GM12878 (cell line): ENCODE results near the gene FOLR2. TPM values are rescaled to one million over a fixed set of nuclear protein-coding genes. Genes with fewer than 3 reads are reported as not detected.

Experiments used
- ATAC-seq: fragments of 200-7000 bp; cut with Tn5 transposase; 3 replicates; pipeline ENCODE4 v1.9.1; 2020; ENCODE audit warnings: mild to moderate bottlenecking, moderate library complexity
- BruUV-seq: library from RNA; stranded (reverse); fragments of 400-500 nt; replicated peaks from 2 replicates; lab custom pipeline; 2021; lab: Mats Ljungman, UMichigan
- CTCF ChIA-PET: fragments of 300-600 bp; sonication (Branson Sonifier 250); formaldehyde crosslinking; extraction: SDS; loops from one replicate; lab custom pipeline; 2021; ENCODE audit warnings: inconsistent platforms; lab: Yijun Ruan, JAX
- POLR2A ChIA-PET: fragments of 350-600 bp; formaldehyde crosslinking; extraction: SDS; loops from one replicate; lab custom pipeline; 2021; ENCODE audit warnings: inconsistent platforms; lab: Charles Lee
- RAD21 ChIA-PET: fragments of 300-600 bp; sonication (Branson Sonifier 250); formaldehyde crosslinking; loops from one replicate; lab custom pipeline; 2023; ENCODE audit warnings: antibody characterized with exemption; ENCODE audit not compliant: unreplicated experiment; lab: Charles Lee
- SMC1A ChIA-PET: fragments of 300-600 bp; sonication (Branson Sonifier 250); formaldehyde crosslinking; loops from one replicate; lab custom pipeline; 2023; ENCODE audit not compliant: unreplicated experiment, uncharacterized antibody; lab: Charles Lee
- DNase-seq: peaks from one replicate; pipeline ENCODE4 v3.0.0-alpha.2; 2011; ENCODE audit warnings: low read depth, low spot score
- FAIRE-seq: peaks from 3 replicates; lab custom pipeline; 2011; peaks lifted over from hg19 to GRCh38; lab: Jason Lieb, UNC
- H2AFZ ChIP-seq: 2 replicates; pipeline ENCODE4 v1.6.0; 2011; ENCODE audit warnings: low read depth, low read length, control low read depth; ENCODE audit not compliant: control insufficient read depth
- H3K27ac ChIP-seq: 2 replicates; pipeline ENCODE4 v1.5.1; 2011; ENCODE audit warnings: control low read depth; ENCODE audit not compliant: control insufficient read depth, insufficient read depth
- H3K27me3 ChIP-seq, 2 experiments: replicated peaks in 1 of 2; 2 replicates each; pipeline versions ENCODE4 v1.6.0 to v1.6.1; 2011; ENCODE audit warnings: low read length in 1 of 2; ENCODE audit not compliant: control insufficient read depth in 2 of 2, insufficient read depth in 2 of 2
- H3K36me3 ChIP-seq, 2 experiments: 2 replicates each; pipeline ENCODE4 v1.5.1; 2011; ENCODE audit warnings: low read length in 1 of 2; ENCODE audit not compliant: control insufficient read depth in 2 of 2, insufficient read depth in 2 of 2
- H3K4me1 ChIP-seq: 2 replicates; pipeline ENCODE4 v1.6.1; 2011; ENCODE audit warnings: mild to moderate bottlenecking, low read length, moderate library complexity, mixed read lengths; ENCODE audit not compliant: control insufficient read depth, insufficient read depth
- H3K4me2 ChIP-seq: 2 replicates; pipeline ENCODE4 v1.6.0; 2011; ENCODE audit warnings: control low read depth; ENCODE audit not compliant: control insufficient read depth, insufficient read depth
- H3K4me3 ChIP-seq: fragments of 200-600 bp; sonication (generic); 2 replicates; pipeline ENCODE4 v1.5.1; 2016
- H3K79me2 ChIP-seq: 2 replicates; pipeline ENCODE4 v1.6.0; 2011; ENCODE audit warnings: low read length; ENCODE audit not compliant: control insufficient read depth, insufficient read depth
- H3K9ac ChIP-seq: 2 replicates; pipeline ENCODE4 v1.8.0; 2011; ENCODE audit warnings: low read length, control low read depth, mixed read lengths; ENCODE audit not compliant: control insufficient read depth, insufficient read depth
- H3K9me3 ChIP-seq: replicated peaks from 3 replicates; pipeline ENCODE4 v1.5.1; 2011; ENCODE audit warnings: mild to moderate bottlenecking, low read length; ENCODE audit not compliant: control insufficient read depth, insufficient read depth
- H4K20me1 ChIP-seq: 2 replicates; pipeline ENCODE4 v1.6.0; 2011; ENCODE audit not compliant: control insufficient read depth, insufficient read depth
- CBFB ChIP-seq: IDR thresholded peaks from 2 replicates; pipeline ENCODE4 v1.6.1; 2016; ENCODE audit warnings: antibody characterized with exemption, low read depth
- MTA2 ChIP-seq: fragments of 450-650 bp; IDR thresholded peaks from 2 replicates; pipeline ENCODE4 v1.6.1; 2016; ENCODE audit warnings: low read depth, mild to moderate bottlenecking, moderate library complexity
- MXI1 ChIP-seq: fragments of 150-350 bp; IDR thresholded peaks from 2 replicates; pipeline ENCODE4 v1.6.1; 2011; ENCODE audit warnings: low read depth, mild to moderate bottlenecking, inconsistent platforms, low read length, improper control_type of control experiment
- NFIC ChIP-seq: IDR thresholded peaks from 2 replicates; pipeline ENCODE4 v1.6.1; 2012; ENCODE audit warnings: low read depth, mild to moderate bottlenecking, inconsistent platforms, low read length, moderate library complexity
- NR2F1 ChIP-seq: fragments of 450-650 bp; conservative IDR thresholded peaks from 2 replicates; pipeline ENCODE4 v1.6.1; 2017; ENCODE audit warnings: mild to moderate bottlenecking
- SIN3A ChIP-seq: IDR thresholded peaks from 2 replicates; pipeline ENCODE4 v1.6.1; 2012; ENCODE audit warnings: low read depth, low read length, improper control_type of control experiment
- SP1 ChIP-seq: IDR thresholded peaks from one replicate; pipeline ENCODE4 v1.6.1; 2011; ENCODE audit warnings: low read depth, low read length
- TCF12 ChIP-seq: IDR thresholded peaks from 2 replicates; pipeline ENCODE4 v1.6.1; 2011; ENCODE audit warnings: low read depth, mild to moderate bottlenecking, low read length
- ZNF207 ChIP-seq: fragments of 450-650 bp; IDR thresholded peaks from 2 replicates; pipeline ENCODE4 v1.6.1; 2014; ENCODE audit warnings: antibody characterized with exemption, mild to moderate bottlenecking, borderline replicate concordance
- ZSCAN29 ChIP-seq: fragments of 450-650 bp; IDR thresholded peaks from 2 replicates; pipeline ENCODE4 v1.6.1; 2017; ENCODE audit warnings: mild to moderate bottlenecking, moderate library complexity
- WGBS: methylation state at CpG from one replicate; pipeline ENCODE4 v1.1.6; 2016; ENCODE audit warnings: low lambda C conversion rate; ENCODE audit not compliant: insufficient replicate concordance, insufficient coverage; ENCODE audit errors: missing lambda C conversion rate; 5-methylcytosine and 5-hydroxymethylcytosine counted together
- in situ Hi-C: fragments of 300-500 bp; cut with MboI; formaldehyde crosslinking; loops from 9 replicates; pipeline ENCODE4 v1.14.3; 2018; ENCODE audit warnings: mixed read lengths
- intact Hi-C: fragments of 100-400 bp; cut with micrococcal nuclease; formaldehyde crosslinking; loops from one replicate; pipeline ENCODE4 v1.14.2; 2022; ENCODE audit not compliant: unreplicated experiment
- polyA plus RNA-seq, 11 experiments: library from polyadenylated mRNA; depleted of rRNA in 4 of 11; unstranded in 6 of 11; stranded (reverse) in 5 of 11; fragments of >200 nt; fragmentation: Nextera tagmentation in 4 of 11; fragmentation: Illumina TruSeq in 1 of 11; extraction: Ambion mirVana in 4 of 11; extraction: Trizol in 1 of 11; gene quantifications; 1 replicate in 1 of 11; 2 replicates in 10 of 11; pipeline versions ENCODE4 v1.2.1 to v1.2.3, GENCODE V29; 2011 to 2016; ENCODE audit warnings: inconsistent platforms in 2 of 11, missing spikeins in 2 of 11, low read depth in 1 of 11
- total RNA-seq, 4 experiments: library from RNA; depleted of rRNA in 3 of 4; stranded (reverse); fragments of >200 nt in 3 of 4; fragmentation: Illumina TruSeq in 1 of 4; extraction: Trizol in 1 of 4; gene quantifications; 2 replicates each; pipeline versions ENCODE4 v1.2.1 to v1.2.3, GENCODE V29; 2013 to 2021
- TF ChIP-seq, protein P1 (sequence below): IDR thresholded peaks from 2 replicates; pipeline ENCODE4 v1.6.1; 2012; ENCODE audit warnings: low read depth, low read length, improper control_type of control experiment
- TF ChIP-seq, protein P2 (sequence below): fragments of 450-650 bp; IDR thresholded peaks from 2 replicates; pipeline ENCODE4 v1.6.1; 2017; ENCODE audit warnings: mild to moderate bottlenecking, moderate library complexity

The FOLR2 gene
- total and polyA plus RNA-seq, 10 of the 15 experiments (the other 5 are each of a cell fraction or from before 2014, with no cell fraction given) = 0.10 to 11.1 (median 1.9) TPM

DNA sequence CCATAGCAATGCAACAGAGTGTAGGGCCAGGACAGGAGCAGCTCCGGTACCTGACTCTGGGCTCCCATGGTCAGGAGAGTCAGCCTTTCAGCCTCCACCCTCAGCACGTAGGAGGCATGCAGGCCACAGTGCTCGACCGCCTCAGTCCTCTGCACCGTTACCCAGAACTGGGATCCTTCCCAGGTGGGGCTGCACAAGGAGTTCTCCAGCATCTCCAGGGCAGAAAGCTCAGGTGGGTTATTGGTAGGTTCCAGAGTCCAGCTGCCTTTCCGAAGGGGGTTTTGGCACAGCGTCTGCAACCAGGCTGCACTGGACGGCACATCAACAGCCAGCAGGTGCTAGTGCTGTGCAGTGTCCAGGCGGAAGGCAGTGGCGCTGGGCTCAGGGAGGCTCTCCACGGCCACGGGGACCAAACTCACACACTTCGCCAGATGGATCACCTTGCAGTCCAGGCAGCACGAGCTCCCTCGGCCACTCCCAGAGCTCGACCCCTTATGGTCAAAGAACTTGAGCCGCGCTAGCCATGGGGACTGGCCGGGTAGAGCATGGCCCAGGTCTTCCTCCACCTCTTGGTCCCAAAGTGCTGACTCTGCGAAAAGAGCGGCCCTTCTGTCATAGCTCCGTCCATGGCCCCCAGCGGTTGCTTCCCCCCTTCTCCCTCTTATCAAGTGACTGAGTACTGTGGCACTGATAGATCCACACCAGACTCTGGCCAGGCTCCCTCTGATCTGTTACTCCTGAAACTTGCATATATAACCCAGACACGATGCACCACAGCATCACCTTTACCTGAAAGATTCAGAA lies 34.3 kb downstream of the FOLR2 start:
- CTCF ChIA-PET = interaction anchor here (1.1 kb wide), 1 partner anchor 13 kb away, joined by 3 read pairs; no protein-coding TSS in a partner anchor
- H3K27me3 ChIP-seq = peaks cover 0 to 15% of the 10 kb centered on the region in 2 experiments; a peak in 2 of 4 replicates
- no peak for TF ChIP-seq SP1
- no peak for TF ChIP-seq MTA2
- no peak for TF ChIP-seq SIN3A
- no peak for TF ChIP-seq NFIC
- TF ChIP-seq, protein P1, sequence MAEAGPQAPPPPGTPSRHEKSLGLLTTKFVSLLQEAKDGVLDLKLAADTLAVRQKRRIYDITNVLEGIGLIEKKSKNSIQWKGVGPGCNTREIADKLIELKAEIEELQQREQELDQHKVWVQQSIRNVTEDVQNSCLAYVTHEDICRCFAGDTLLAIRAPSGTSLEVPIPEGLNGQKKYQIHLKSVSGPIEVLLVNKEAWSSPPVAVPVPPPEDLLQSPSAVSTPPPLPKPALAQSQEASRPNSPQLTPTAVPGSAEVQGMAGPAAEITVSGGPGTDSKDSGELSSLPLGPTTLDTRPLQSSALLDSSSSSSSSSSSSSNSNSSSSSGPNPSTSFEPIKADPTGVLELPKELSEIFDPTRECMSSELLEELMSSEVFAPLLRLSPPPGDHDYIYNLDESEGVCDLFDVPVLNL = no peak
- no peak for TF ChIP-seq NR2F1
- TF ChIP-seq, protein P2, sequence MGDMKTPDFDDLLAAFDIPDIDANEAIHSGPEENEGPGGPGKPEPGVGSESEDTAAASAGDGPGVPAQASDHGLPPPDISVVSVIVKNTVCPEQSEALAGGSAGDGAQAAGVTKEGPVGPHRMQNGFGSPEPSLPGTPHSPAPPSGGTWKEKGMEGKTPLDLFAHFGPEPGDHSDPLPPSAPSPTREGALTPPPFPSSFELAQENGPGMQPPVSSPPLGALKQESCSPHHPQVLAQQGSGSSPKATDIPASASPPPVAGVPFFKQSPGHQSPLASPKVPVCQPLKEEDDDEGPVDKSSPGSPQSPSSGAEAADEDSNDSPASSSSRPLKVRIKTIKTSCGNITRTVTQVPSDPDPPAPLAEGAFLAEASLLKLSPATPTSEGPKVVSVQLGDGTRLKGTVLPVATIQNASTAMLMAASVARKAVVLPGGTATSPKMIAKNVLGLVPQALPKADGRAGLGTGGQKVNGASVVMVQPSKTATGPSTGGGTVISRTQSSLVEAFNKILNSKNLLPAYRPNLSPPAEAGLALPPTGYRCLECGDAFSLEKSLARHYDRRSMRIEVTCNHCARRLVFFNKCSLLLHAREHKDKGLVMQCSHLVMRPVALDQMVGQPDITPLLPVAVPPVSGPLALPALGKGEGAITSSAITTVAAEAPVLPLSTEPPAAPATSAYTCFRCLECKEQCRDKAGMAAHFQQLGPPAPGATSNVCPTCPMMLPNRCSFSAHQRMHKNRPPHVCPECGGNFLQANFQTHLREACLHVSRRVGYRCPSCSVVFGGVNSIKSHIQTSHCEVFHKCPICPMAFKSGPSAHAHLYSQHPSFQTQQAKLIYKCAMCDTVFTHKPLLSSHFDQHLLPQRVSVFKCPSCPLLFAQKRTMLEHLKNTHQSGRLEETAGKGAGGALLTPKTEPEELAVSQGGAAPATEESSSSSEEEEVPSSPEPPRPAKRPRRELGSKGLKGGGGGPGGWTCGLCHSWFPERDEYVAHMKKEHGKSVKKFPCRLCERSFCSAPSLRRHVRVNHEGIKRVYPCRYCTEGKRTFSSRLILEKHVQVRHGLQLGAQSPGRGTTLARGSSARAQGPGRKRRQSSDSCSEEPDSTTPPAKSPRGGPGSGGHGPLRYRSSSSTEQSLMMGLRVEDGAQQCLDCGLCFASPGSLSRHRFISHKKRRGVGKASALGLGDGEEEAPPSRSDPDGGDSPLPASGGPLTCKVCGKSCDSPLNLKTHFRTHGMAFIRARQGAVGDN = no peak
- TF ChIP-seq ZNF207 = no peak
- no peak for TF ChIP-seq TCF12
- no peak for TF ChIP-seq ZSCAN29
- TF ChIP-seq MXI1 = no peak
- TF ChIP-seq CBFB = no peak
- TF ChIP-seq, all 136 proteins: peak for 0
- H3K9me3 ChIP-seq = peaks cover 4% of the 10 kb centered on the region; the same call in 2 of the 3 replicates
- FAIRE-seq (no peak), ATAC-seq (no peak), DNase-seq (no peak)
- no peaks in the 10 kb centered on the region for H3K4me1 ChIP-seq
- H3K36me3 ChIP-seq = no peaks in the 10 kb centered on the region
- POLR2A ChIA-PET = no interaction called here
- no peak overlapping the region for H3K4me3 ChIP-seq
- H2AFZ ChIP-seq = no peak overlapping the region
- SMC1A ChIA-PET = interaction anchor here (1.1 kb wide), 1 partner anchor 17 kb away, joined by 3 read pairs; no protein-coding TSS in a partner anchor
- H3K9ac ChIP-seq = no peak overlapping the region
- intact Hi-C loops (no loop called here), in situ Hi-C loops (no loop called here)
- H4K20me1 ChIP-seq = no peaks in the 10 kb centered on the region
- RAD21 ChIA-PET = interaction anchor here (0.6 to 2.1 kb wide), 2 partner anchors 16 to 180 kb away, joined by 4 read pairs; no protein-coding TSS in a partner anchor
- no peak overlapping the region for H3K4me2 ChIP-seq
- no TSS peak for BruUV-seq
- H3K79me2 ChIP-seq = no peaks in the 10 kb centered on the region
- H3K27ac ChIP-seq = no peak overlapping the region
- 50% methylated on average over 23 of the region's 24 CpGs for WGBS
